Measurements from ENCODE around the gene PDXDC1. TPM values are rescaled to one million over a fixed set of nuclear protein-coding genes. Genes with fewer than 3 reads are reported as not detected.
"Not testable (repeated sequence)": the region's sequence is repeated elsewhere in the genome, so short reads cannot be mapped to it uniquely, and the experiment has no call there.

PDXDC1 gene
- total and polyA plus RNA-seq, 9 donors = 34.8 to 58.8 (median 42.6) TPM

- no CpG with 5 or more reads among the region's 1 CpG for WGBS (ENCODE audit: insufficient coverage)
- not testable (repeated sequence) for H3K4me1 ChIP-seq (ENCODE audit: control insufficient read depth, insufficient read depth, low read length)
Measured at GRCh38 chr16:15180946-15181345, 206.1 kb downstream of the PDXDC1 start.

GRCh38 chr16:15184000-15184399 lies 209.2 kb downstream of the PDXDC1 start:
- H3K4me1 ChIP-seq (ENCODE audit: control insufficient read depth, insufficient read depth, low read length); H3K27ac ChIP-seq (ENCODE audit: low read length); H3K9me3 ChIP-seq (replicated peaks; ENCODE audit: control insufficient read depth, low read depth, low read length); H3K36me3 ChIP-seq (ENCODE audit: control insufficient read depth, insufficient read depth, low read length); H3K27me3 ChIP-seq (ENCODE audit: control insufficient read depth, insufficient read depth, low read length); DNase-seq; H3K4me3 ChIP-seq (ENCODE audit: low read length): not testable (repeated sequence)
- WGBS (ENCODE audit: insufficient coverage) = no CpG with 5 or more reads among the region's 1 CpG

More at GRCh38 chr16:15180946-15181345, 206.1 kb downstream of the PDXDC1 start:
- not testable (repeated sequence) for DNase-seq; H3K36me3 ChIP-seq (ENCODE audit: control insufficient read depth, insufficient read depth, low read length); H3K27ac ChIP-seq (ENCODE audit: low read length); H3K4me3 ChIP-seq (ENCODE audit: low read length); H3K9me3 ChIP-seq (replicated peaks; ENCODE audit: control insufficient read depth, low read depth, low read length); H3K27me3 ChIP-seq (ENCODE audit: control insufficient read depth, insufficient read depth, low read length)

Other genes starting within 250 kb of the PDXDC1 start
- 0.31 TPM for gene NPIPA2, start 232.5 kb upstream of the PDXDC1 start, total RNA-seq
- gene NPIPA2, start 232.5 kb upstream of the PDXDC1 start, polyA plus RNA-seq (ENCODE audit: insufficient read depth in 1 of 8, insufficient read length in 8 of 8, low replicate concordance in 1 of 8) = 10 to 100 TPM in 2 of 8 donors, 1 to 10 TPM in 4, not detected in 2; 3.5 to 16.3 (median 6.4) TPM
- gene NOMO1, start 141.3 kb upstream of the PDXDC1 start, total RNA-seq = 40.3 TPM
- gene NOMO1, start 141.3 kb upstream of the PDXDC1 start, polyA plus RNA-seq (ENCODE audit: insufficient read depth in 1 of 8, insufficient read length in 8 of 8, low replicate concordance in 1 of 8) = 10 to 100 TPM; 47.5 to 73.5 (median 60.7) TPM
- gene NPIPA1, start 37.6 kb upstream of the PDXDC1 start, total RNA-seq = 93.3 TPM
- gene NPIPA1, start 37.6 kb upstream of the PDXDC1 start, polyA plus RNA-seq (ENCODE audit: insufficient read depth in 1 of 8, insufficient read length in 8 of 8, low replicate concordance in 1 of 8) = 100 to 1,000 TPM in 5 of 8 donors, 10 to 100 TPM in 3; 77.6 to 132 (median 109) TPM
- gene NTAN1, start 81.0 kb downstream of the PDXDC1 start, total RNA-seq = 34.9 TPM
- gene NTAN1, start 81.0 kb downstream of the PDXDC1 start, polyA plus RNA-seq (ENCODE audit: insufficient read depth in 1 of 8, insufficient read length in 8 of 8, low replicate concordance in 1 of 8) = 10 to 100 TPM; 40.1 to 53.4 (median 45.1) TPM
- gene RRN3, start 119.2 kb downstream of the PDXDC1 start, total RNA-seq = 33.1 TPM
- gene RRN3, start 119.2 kb downstream of the PDXDC1 start, polyA plus RNA-seq (ENCODE audit: insufficient read depth in 1 of 8, insufficient read length in 8 of 8, low replicate concordance in 1 of 8) = 10 to 100 TPM; 24.8 to 31.1 (median 26.6) TPM

Measured in muscle of leg (tissue), 11 donors.